ENCODE results near the gene RPEL1. TPM values are rescaled to one million over a fixed set of nuclear protein-coding genes. Genes with fewer than 3 reads are reported as not detected.

RPEL1 gene
- total RNA-seq, 5 donors from 2014 or later (not counting 1 experiment from before 2014, with no cell fraction given) = not detected

DNA sequence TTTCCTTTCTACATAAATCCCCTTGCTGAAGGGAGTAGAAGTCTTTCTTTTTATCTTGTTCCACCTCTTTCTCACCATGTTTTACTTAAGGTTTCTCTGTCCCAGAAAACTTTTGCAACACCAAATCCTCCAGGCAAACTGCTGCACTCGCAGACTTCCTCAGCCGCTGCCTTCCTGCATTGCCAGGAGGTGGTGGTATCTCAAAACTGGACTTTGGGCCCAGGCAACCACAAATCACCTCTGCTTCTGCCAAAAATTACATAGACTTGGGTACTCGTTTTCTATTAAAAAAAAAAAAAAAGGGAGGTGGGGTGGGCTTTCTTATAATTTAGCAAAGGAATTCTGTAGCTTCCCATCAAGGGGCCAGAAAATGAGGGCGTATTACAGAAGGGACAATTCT, 45.9 kb downstream of the RPEL1 start:
- CTCF ChIA-PET = no interaction called here
- WGBS (ENCODE audit: insufficient coverage) = 100% methylated on average over 1 of the region's 4 CpGs
- no peak overlapping the region for H3K4me3 Mint-ChIP-seq

DNA sequence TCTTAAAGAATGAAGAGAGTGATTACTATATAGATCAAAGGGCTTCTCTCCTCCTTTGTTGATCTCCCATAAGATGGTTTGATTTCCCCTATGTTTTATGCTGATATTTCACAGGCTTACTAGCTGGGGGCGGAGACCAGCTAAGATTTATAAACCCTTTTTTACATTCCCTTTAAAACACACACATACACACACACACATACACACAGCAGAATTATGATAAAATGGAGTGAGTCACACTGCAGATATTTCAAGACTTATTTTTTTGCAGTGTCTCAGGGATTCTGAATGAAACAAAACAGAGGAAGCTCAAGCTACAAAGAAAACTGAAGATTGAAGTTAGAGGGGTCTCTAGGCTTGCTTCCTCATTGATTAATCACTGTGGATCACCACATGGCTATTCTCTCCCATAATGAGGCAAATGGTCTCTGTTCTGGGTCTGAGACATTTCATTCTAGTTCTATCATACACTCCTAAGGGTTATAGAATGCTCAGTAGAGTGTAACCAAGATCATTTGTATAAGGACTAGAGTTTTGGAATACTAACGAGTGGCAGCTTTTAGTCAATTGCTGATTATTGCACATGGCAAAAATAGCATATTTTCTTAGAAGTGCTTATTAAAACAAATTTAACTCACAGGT, 49.8 kb downstream of the RPEL1 start:
- Mint-ChIP-seq H3K27ac (no peak overlapping the region), H3K4me3 (no peak overlapping the region), H3K27me3 (peaks cover 0 to 13% of the 10 kb centered on the region in 2 donors), H3K9me3 (no peaks in the 10 kb centered on the region), H3K4me1 (no peaks in the 10 kb centered on the region), H3K36me3 (no peaks in the 10 kb centered on the region)
- no peak for DNase-seq
- Histone ChIP-seq H3K4me3 (ENCODE audit: control insufficient read depth in 1 of 2, extremely low read depth in 1 of 2, low read length in 1 of 2) (no peak overlapping the region), H3K27me3 (replicated peaks in 1 of 2; ENCODE audit: control insufficient read depth in 2 of 2, extremely low read depth in 1 of 2, insufficient read depth in 2 of 2, low read length in 1 of 2) (peaks cover 0 to 8% of the 10 kb centered on the region in 2 experiments), H3K36me3 (ENCODE audit: control insufficient read depth in 2 of 2, extremely low read depth in 1 of 2, insufficient read depth in 1 of 2, low read length in 1 of 2) (no peaks in the 10 kb centered on the region), H3K4me1 (ENCODE audit: control insufficient read depth in 1 of 2, extremely low read depth in 1 of 2, insufficient read depth in 2 of 2, low read length in 2 of 2) (no peaks in the 10 kb centered on the region), H3K27ac (ENCODE audit: low read length) (no peak overlapping the region), H3K9me3 (no peaks in the 10 kb centered on the region)
- CTCF ChIA-PET = no interaction called here
- POLR2A ChIA-PET = no interaction called here
- WGBS (ENCODE audit: insufficient coverage) = no CpG with 5 or more reads among the region's 2 CpGs
- no peak for ATAC-seq (replicated peaks in 1 of 4)

More for the DNA sequence above, 45.9 kb downstream of the RPEL1 start:
- no peaks in the 10 kb centered on the region for H3K4me1 Mint-ChIP-seq
- no peak for ATAC-seq (replicated peaks in 1 of 4)
- H3K27ac Mint-ChIP-seq = no peak overlapping the region
- H3K36me3 Mint-ChIP-seq = no peaks in the 10 kb centered on the region
- peaks cover 0 to 14% of the 10 kb centered on the region in 2 experiments for H3K27me3 ChIP-seq (replicated peaks in 1 of 2; ENCODE audit: control insufficient read depth in 2 of 2, extremely low read depth in 1 of 2, insufficient read depth in 2 of 2, low read length in 1 of 2)
- peaks cover 14 to 44% of the 10 kb centered on the region in 2 donors for H3K27me3 Mint-ChIP-seq
- POLR2A ChIA-PET = interaction anchor here in 1 of 2 donors (0.6 kb wide), 1 partner anchor 262 kb away, joined by 3 read pairs; no protein-coding TSS in a partner anchor
- H3K4me1 ChIP-seq (ENCODE audit: control insufficient read depth in 1 of 2, extremely low read depth in 1 of 2, insufficient read depth in 2 of 2, low read length in 2 of 2) = no peaks in the 10 kb centered on the region
- H3K9me3 Mint-ChIP-seq = no peaks in the 10 kb centered on the region
- no peak for DNase-seq
- no peaks in the 10 kb centered on the region for H3K36me3 ChIP-seq (ENCODE audit: control insufficient read depth in 2 of 2, extremely low read depth in 1 of 2, insufficient read depth in 1 of 2, low read length in 1 of 2)
- no peak overlapping the region for H3K4me3 ChIP-seq (ENCODE audit: control insufficient read depth in 1 of 2, extremely low read depth in 1 of 2, low read length in 1 of 2)
- H3K9me3 ChIP-seq = no peaks in the 10 kb centered on the region
- H3K27ac ChIP-seq (ENCODE audit: low read length) = no peak overlapping the region

Other genes starting within 250 kb of the RPEL1 start
- gene NT5C2, start 52.6 kb upstream of the RPEL1 start, total RNA-seq = 10 to 100 TPM; 49.7 to 63.5 (median 54.0) TPM
- gene INA, start 31.3 kb downstream of the RPEL1 start, total RNA-seq = not detected
- gene PCGF6, start 105.3 kb downstream of the RPEL1 start, total RNA-seq = 1 to 10 TPM; 4.7 to 8.3 (median 7.6) TPM
- 1 to 10 TPM; 5.6 to 7.0 (median 6.3) TPM for gene TAF5, start 122.1 kb downstream of the RPEL1 start, total RNA-seq
- 100 to 1,000 TPM; 119 to 142 (median 127) TPM for gene ATP5MK, start 150.6 kb downstream of the RPEL1 start, total RNA-seq
- gene PDCD11, start 150.7 kb downstream of the RPEL1 start, total RNA-seq = 10 to 100 TPM; 24.0 to 53.3 (median 45.2) TPM
- gene CALHM2, start 206.5 kb downstream of the RPEL1 start, total RNA-seq = 10 to 100 TPM in 4 of 5 donors, 1 to 10 TPM in 1; 8.9 to 76.7 (median 46.8) TPM
- gene CALHM1, start 213.0 kb downstream of the RPEL1 start, total RNA-seq = not detected
- not detected for gene CALHM3, start 233.4 kb downstream of the RPEL1 start, total RNA-seq
- gene NEURL1, start 247.8 kb downstream of the RPEL1 start, total RNA-seq = 1 to 10 TPM in 1 of 5 donors, under 1 TPM in 4; 0.46 to 1.7 (median 0.84) TPM

All from T-cell (primary cell).